ENCODE data around the gene CFAP221.

- TF ChIP-seq GATA3 (IDR thresholded peaks at IDR 0.05; ENCODE audit: low read depth, low read length) (no peak), GATA2 (IDR thresholded peaks at IDR 0.05; ENCODE audit: low read depth, low read length) (no peak)
These were observed 2.2 kb downstream of the CFAP221 start for GRCh38 chr2:119546447-119546767.

Measured in SH-SY5Y (cell line).